Choroid plexus epithelial cell (primary cell): ENCODE data around the gene CCDC188.

Experiments used
- DNase-seq: peaks from one replicate; pipeline ENCODE4 v3.0.0-alpha.2; 2010; ENCODE audit warnings: low read depth
- H3K4me3 ChIP-seq: 2 replicates; pipeline ENCODE4 v1.5.1; 2011; ENCODE audit warnings: low read depth, mild to moderate bottlenecking, control low read depth, low read length, moderate library complexity
- CTCF ChIP-seq: conservative IDR thresholded peaks from 2 replicates; pipeline ENCODE4 v1.5.1; 2011; ENCODE audit warnings: low read depth, mild to moderate bottlenecking, control low read depth, inconsistent platforms, low read length, moderate library complexity

The CCDC188 gene

GRCh38 chr22:20179455-20180244, 28.8 kb upstream of the CCDC188 start:
- no peak for TF ChIP-seq CTCF
- H3K4me3 ChIP-seq, result no peak overlapping the region
- DNase-seq, result no peak

GRCh38 chr22:20178915-20179227, 28.0 kb upstream of the CCDC188 start:
- no peak for TF ChIP-seq CTCF
- no peak for DNase-seq
- no peak overlapping the region for H3K4me3 ChIP-seq

- no peak for DNase-seq
- no peak overlapping the region for H3K4me3 ChIP-seq
- TF ChIP-seq CTCF, result no peak
Measured at GRCh38 chr22:20178075-20178914, 27.4 kb upstream of the CCDC188 start.

GRCh38 chr22:20177217-20177911, 26.5 kb upstream of the CCDC188 start:
- TF ChIP-seq CTCF, result no peak
- DNase-seq, result no peak
- no peak overlapping the region for H3K4me3 ChIP-seq

- no peak for TF ChIP-seq CTCF
- H3K4me3 ChIP-seq, result no peak overlapping the region
- DNase-seq, result no peak
Measured at GRCh38 chr22:20176421-20177085, 25.7 kb upstream of the CCDC188 start.

- no peak overlapping the region for H3K4me3 ChIP-seq
- DNase-seq, result no peak
- TF ChIP-seq CTCF, result no peak
Measured at GRCh38 chr22:20175597-20175900, 24.7 kb upstream of the CCDC188 start.
